KMS-11 (cell line): ENCODE results near the gene SUN3.

Source experiments
- H2AFZ ChIP-seq: fragments of 200-600 bp; sonication (generic); 2 replicates; pipeline ENCODE4 v1.6.1; 2016; ENCODE audit warnings: antibody characterized with exemption, mixed run types, low read depth
- H3K27ac ChIP-seq: fragments of 200-600 bp; sonication (generic); 2 replicates; pipeline ENCODE4 v1.6.1; 2016; ENCODE audit warnings: mild to moderate bottlenecking, mixed run types
- H3K27me3 ChIP-seq: fragments of 200-600 bp; sonication (generic); 2 replicates; pipeline ENCODE4 v1.6.1; 2017; ENCODE audit warnings: mild to moderate bottlenecking, low read depth, mixed run types, moderate library complexity; ENCODE audit not compliant: insufficient read depth
- H3K36me3 ChIP-seq: fragments of 200-600 bp; sonication (generic); 2 replicates; pipeline ENCODE4 v1.6.1; 2017; ENCODE audit warnings: mild to moderate bottlenecking, mixed run types; ENCODE audit not compliant: insufficient read depth
- H3K4me1 ChIP-seq: fragments of 200-600 bp; sonication (generic); 2 replicates; pipeline ENCODE4 v1.6.1; 2016; ENCODE audit warnings: mild to moderate bottlenecking, low read depth, mixed run types; ENCODE audit not compliant: poor library complexity, severe bottlenecking
- H3K4me2 ChIP-seq: fragments of 200-600 bp; sonication (generic); 2 replicates; pipeline ENCODE4 v1.7.0; 2016; ENCODE audit warnings: mild to moderate bottlenecking, mixed run types
- H3K4me3 ChIP-seq: fragments of 200-600 bp; sonication (generic); IDR thresholded peaks from 2 replicates; pipeline ENCODE4 v1.6.1; 2017; ENCODE audit warnings: low read depth, low read length, mixed read lengths; ENCODE audit not compliant: insufficient read depth
- H3K79me2 ChIP-seq: fragments of 200-600 bp; sonication (generic); 2 replicates; pipeline ENCODE4 v1.6.1; 2016; ENCODE audit warnings: low read depth, mixed run types; ENCODE audit not compliant: insufficient read depth
- H3K9ac ChIP-seq: fragments of 200-600 bp; sonication (generic); 2 replicates; pipeline ENCODE4 v1.6.1; 2016; ENCODE audit warnings: mild to moderate bottlenecking, mixed run types
- H4K20me1 ChIP-seq: fragments of 200-600 bp; sonication (generic); 2 replicates; pipeline ENCODE4 v1.6.1; 2016; ENCODE audit warnings: mild to moderate bottlenecking, mixed run types; ENCODE audit not compliant: insufficient read depth
- TF ChIP-seq, protein P1 (sequence below): fragments of 200-600 bp; sonication (generic); conservative IDR thresholded peaks from 2 replicates; pipeline ENCODE4 v1.6.1; 2017; ENCODE audit warnings: low read depth, mild to moderate bottlenecking, antibody characterized with exemption, low read length, moderate library complexity, mixed read lengths

SUN3 gene

GRCh38 chr7:47979145-47979831 lies 49.6 kb downstream of the SUN3 start, which contains the start of gene HUS1:
HUS1 (minus strand) TSS chr7:47979615; CDS start chr7:47979519, 96 bp downstream.
- Histone ChIP-seq H3K36me3 (no peaks in the 10 kb centered on the region), H3K4me3 (no peak within 1 kb of the TSS), H3K9ac (peak within 1 kb of the TSS; percentile 62; the same call in 1 of the 2 replicates), H3K27ac (peak within 1 kb of the TSS; percentile 68), H3K79me2 (peaks cover 19% of the 10 kb centered on the region; the same call in 1 of the 2 replicates), H3K4me2 (peak within 1 kb of the TSS; percentile 94), H3K27me3 (no peaks in the 10 kb centered on the region), H2AFZ (peak within 1 kb of the TSS; percentile 64), H4K20me1 (no peaks in the 10 kb centered on the region), H3K4me1 (peaks cover 13% of the 10 kb centered on the region)
- TF ChIP-seq, protein P1, sequence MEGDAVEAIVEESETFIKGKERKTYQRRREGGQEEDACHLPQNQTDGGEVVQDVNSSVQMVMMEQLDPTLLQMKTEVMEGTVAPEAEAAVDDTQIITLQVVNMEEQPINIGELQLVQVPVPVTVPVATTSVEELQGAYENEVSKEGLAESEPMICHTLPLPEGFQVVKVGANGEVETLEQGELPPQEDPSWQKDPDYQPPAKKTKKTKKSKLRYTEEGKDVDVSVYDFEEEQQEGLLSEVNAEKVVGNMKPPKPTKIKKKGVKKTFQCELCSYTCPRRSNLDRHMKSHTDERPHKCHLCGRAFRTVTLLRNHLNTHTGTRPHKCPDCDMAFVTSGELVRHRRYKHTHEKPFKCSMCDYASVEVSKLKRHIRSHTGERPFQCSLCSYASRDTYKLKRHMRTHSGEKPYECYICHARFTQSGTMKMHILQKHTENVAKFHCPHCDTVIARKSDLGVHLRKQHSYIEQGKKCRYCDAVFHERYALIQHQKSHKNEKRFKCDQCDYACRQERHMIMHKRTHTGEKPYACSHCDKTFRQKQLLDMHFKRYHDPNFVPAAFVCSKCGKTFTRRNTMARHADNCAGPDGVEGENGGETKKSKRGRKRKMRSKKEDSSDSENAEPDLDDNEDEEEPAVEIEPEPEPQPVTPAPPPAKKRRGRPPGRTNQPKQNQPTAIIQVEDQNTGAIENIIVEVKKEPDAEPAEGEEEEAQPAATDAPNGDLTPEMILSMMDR: no peak

GRCh38 chr7:47978790-47979144 lies 50.1 kb downstream of the SUN3 start:
- TF ChIP-seq, protein P1: no peak
- no peaks in the 10 kb centered on the region for H3K27me3 ChIP-seq

GRCh38 chr7:47973739-47974138 lies 55.2 kb downstream of the SUN3 start:
- Histone ChIP-seq H3K79me2 (peaks cover 17% of the 10 kb centered on the region; the same call in 1 of the 2 replicates), H4K20me1 (no peaks in the 10 kb centered on the region), H2AFZ (no peak overlapping the region), H3K4me3 (no peak overlapping the region), H3K27ac (no peak overlapping the region), H3K27me3 (no peaks in the 10 kb centered on the region), H3K4me2 (no peak overlapping the region), H3K36me3 (no peaks in the 10 kb centered on the region), H3K9ac (no peak overlapping the region), H3K4me1 (peaks cover 9% of the 10 kb centered on the region)
- TF ChIP-seq, protein P1: no peak

More at GRCh38 chr7:47978790-47979144, 50.1 kb downstream of the SUN3 start:
- Histone ChIP-seq H3K36me3 (no peaks in the 10 kb centered on the region), H4K20me1 (no peaks in the 10 kb centered on the region), H3K4me1 (peaks cover 13% of the 10 kb centered on the region), H3K4me2 (peak overlapping the region; percentile 94), H3K9ac (peak overlapping the region; percentile 62; the same call in 1 of the 2 replicates), H3K27ac (peak overlapping the region; percentile 68), H3K79me2 (peaks cover 19% of the 10 kb centered on the region; the same call in 1 of the 2 replicates), H2AFZ (peak overlapping the region; percentile 52; the same call in 1 of the 2 replicates), H3K4me3 (no peak overlapping the region)

GRCh38 chr7:47970761-47971160 lies 58.1 kb downstream of the SUN3 start:
- H3K4me3 ChIP-seq: no peak overlapping the region
- H3K27me3 ChIP-seq: no peaks in the 10 kb centered on the region
- H3K36me3 ChIP-seq: no peaks in the 10 kb centered on the region
- TF ChIP-seq, protein P1: no peak
- no peak overlapping the region for H3K9ac ChIP-seq
- no peak overlapping the region for H3K4me2 ChIP-seq
- H3K27ac ChIP-seq: no peak overlapping the region
- no peaks in the 10 kb centered on the region for H3K79me2 ChIP-seq
- H3K4me1 ChIP-seq: no peaks in the 10 kb centered on the region
- H4K20me1 ChIP-seq: no peaks in the 10 kb centered on the region
- H2AFZ ChIP-seq: no peak overlapping the region
